Astrocyte (in vitro differentiated cells and primary cell): ENCODE results near the gene TTC9B. TPM values are rescaled to one million over a fixed set of nuclear protein-coding genes. Genes with fewer than 3 reads are reported as not detected.

Source experiments
- DNase-seq: peaks from one replicate; pipeline ENCODE4 v3.0.0-alpha.2; 2010; ENCODE audit warnings: low read depth
- FAIRE-seq: peaks from 2 replicates; lab custom pipeline; 2011; peaks lifted over from hg19 to GRCh38; lab: Jason Lieb, UNC
- H2AFZ ChIP-seq: 2 replicates; pipeline ENCODE4 v1.6.0; 2012; ENCODE audit warnings: low read depth, low read length, inconsistent platforms
- H3K27ac ChIP-seq: 2 replicates; pipeline ENCODE4 v1.5.1; 2011; ENCODE audit warnings: low read depth, low read length, inconsistent platforms
- H3K27me3 ChIP-seq: 2 replicates; pipeline ENCODE4 v1.6.0; 2011; ENCODE audit warnings: low read length, inconsistent platforms; ENCODE audit not compliant: insufficient read depth
- H3K36me3 ChIP-seq: 2 replicates; pipeline ENCODE4 v1.5.1; 2011; ENCODE audit warnings: low read length, inconsistent platforms; ENCODE audit not compliant: insufficient read depth
- H3K4me1 ChIP-seq: 2 replicates; pipeline ENCODE4 v1.5.1; 2011; ENCODE audit warnings: low read length, inconsistent platforms; ENCODE audit not compliant: insufficient read depth
- H3K4me2 ChIP-seq: 2 replicates; pipeline ENCODE4 v1.6.0; 2012; ENCODE audit warnings: low read length, inconsistent platforms
- H3K4me3 ChIP-seq: 2 replicates; pipeline ENCODE4 v1.5.1; 2011; ENCODE audit warnings: low read depth, mild to moderate bottlenecking, low read length, inconsistent platforms; ENCODE audit not compliant: insufficient read depth
- H3K79me2 ChIP-seq: 2 replicates; pipeline ENCODE4 v1.6.0; 2012; ENCODE audit warnings: mild to moderate bottlenecking, low read length, inconsistent platforms; ENCODE audit not compliant: insufficient read depth
- H3K9ac ChIP-seq: 2 replicates; pipeline ENCODE4 v1.6.0; 2012; ENCODE audit warnings: mild to moderate bottlenecking, low read length, inconsistent platforms
- H3K9me3 ChIP-seq: 2 replicates; pipeline ENCODE4 v1.5.1; 2012; ENCODE audit warnings: low read depth, mild to moderate bottlenecking, low read length, inconsistent platforms; ENCODE audit not compliant: insufficient read depth
- H4K20me1 ChIP-seq: 2 replicates; pipeline ENCODE4 v1.6.0; 2012; ENCODE audit warnings: low read length, inconsistent platforms; ENCODE audit not compliant: insufficient read depth
- H3K27ac Mint-ChIP-seq: one replicate; pipeline ENCODE4 v1.8.0; 2021; ENCODE audit warnings: mild to moderate bottlenecking, mixed read lengths; ENCODE audit not compliant: unreplicated experiment
- H3K27me3 Mint-ChIP-seq: one replicate; pipeline ENCODE4 v1.8.0; 2021; ENCODE audit warnings: low read depth, mixed read lengths; ENCODE audit not compliant: unreplicated experiment
- H3K36me3 Mint-ChIP-seq: one replicate; pipeline ENCODE4 v1.8.0; 2021; ENCODE audit warnings: low read depth, mixed read lengths; ENCODE audit not compliant: unreplicated experiment
- H3K4me1 Mint-ChIP-seq: one replicate; pipeline ENCODE4 v1.8.0; 2021; ENCODE audit warnings: low read depth, mixed read lengths; ENCODE audit not compliant: unreplicated experiment
- H3K4me3 Mint-ChIP-seq: one replicate; pipeline ENCODE4 v1.8.0; 2021; ENCODE audit warnings: mild to moderate bottlenecking, moderate library complexity, mixed read lengths; ENCODE audit not compliant: unreplicated experiment
- H3K9me3 Mint-ChIP-seq: one replicate; pipeline ENCODE4 v1.8.0; 2021; ENCODE audit warnings: mild to moderate bottlenecking, mixed read lengths; ENCODE audit not compliant: unreplicated experiment
- CTCF ChIP-seq: IDR thresholded peaks from 2 replicates; pipeline ENCODE4 v1.5.1; 2011; ENCODE audit warnings: low read depth, mild to moderate bottlenecking, inconsistent platforms, low read length, moderate library complexity; ENCODE audit not compliant: insufficient read depth
- EZH2 ChIP-seq: IDR thresholded peaks from 2 replicates; pipeline ENCODE4 v1.6.1; 2012; ENCODE audit warnings: mild to moderate bottlenecking, low read length, inconsistent platforms; ENCODE audit not compliant: insufficient read depth
- total RNA-seq: library from RNA; stranded (reverse); gene quantifications from 2 replicates; pipeline ENCODE4 v1.2.1, GENCODE V29; 2021

The TTC9B gene
- total RNA-seq, 1 donor from 2014 or later = not detected

- no peaks in the 10 kb centered on the region for H3K4me1 Mint-ChIP-seq
- Histone ChIP-seq H3K27me3 (no peaks in the 10 kb centered on the region), H3K9ac (no peak overlapping the region), H3K9me3 (no peaks in the 10 kb centered on the region), H3K4me3 (no peak overlapping the region), H3K27ac (no peak overlapping the region), H2AFZ (no peak overlapping the region), H3K4me1 (peaks cover 9% of the 10 kb centered on the region), H3K4me2 (no peak overlapping the region), H3K36me3 (peaks cover 13% of the 10 kb centered on the region), H4K20me1 (peaks cover 53% of the 10 kb centered on the region), H3K79me2 (peaks cover 5% of the 10 kb centered on the region)
- FAIRE-seq (no peak), DNase-seq (no peak)
- no peaks in the 10 kb centered on the region for H3K9me3 Mint-ChIP-seq
- TF ChIP-seq CTCF (no peak), EZH2 (no peak)
- H3K27me3 Mint-ChIP-seq = no peaks in the 10 kb centered on the region
- no peak overlapping the region for H3K27ac Mint-ChIP-seq
- H3K36me3 Mint-ChIP-seq = peaks cover 9% of the 10 kb centered on the region
- H3K4me3 Mint-ChIP-seq = no peak overlapping the region
Observed at GRCh38 chr19:40240332-40240731, 22.1 kb upstream of the TTC9B start.

GRCh38 chr19:40239415-40240226, 21.4 kb upstream of the TTC9B start:
- H3K4me3 Mint-ChIP-seq = no peak overlapping the region
- H3K36me3 ChIP-seq = peaks cover 13% of the 10 kb centered on the region
- H3K79me2 ChIP-seq = peaks cover 2% of the 10 kb centered on the region
- H3K27ac Mint-ChIP-seq = no peak overlapping the region
- H4K20me1 ChIP-seq = peaks cover 46% of the 10 kb centered on the region
- no peak overlapping the region for H2AFZ ChIP-seq
- peaks cover 9% of the 10 kb centered on the region for H3K4me1 ChIP-seq
- FAIRE-seq = no peak
- H3K27me3 ChIP-seq = no peaks in the 10 kb centered on the region
- no peak for TF ChIP-seq CTCF
- no peak for TF ChIP-seq EZH2
- H3K4me2 ChIP-seq = no peak overlapping the region
- no peaks in the 10 kb centered on the region for H3K9me3 ChIP-seq
- no peaks in the 10 kb centered on the region for H3K4me1 Mint-ChIP-seq
- H3K9me3 Mint-ChIP-seq = no peaks in the 10 kb centered on the region
- H3K4me3 ChIP-seq = no peak overlapping the region
- no peak overlapping the region for H3K27ac ChIP-seq
- no peak overlapping the region for H3K9ac ChIP-seq
- no peaks in the 10 kb centered on the region for H3K27me3 Mint-ChIP-seq
- DNase-seq = no peak
- peaks cover 9% of the 10 kb centered on the region for H3K36me3 Mint-ChIP-seq

DNA sequence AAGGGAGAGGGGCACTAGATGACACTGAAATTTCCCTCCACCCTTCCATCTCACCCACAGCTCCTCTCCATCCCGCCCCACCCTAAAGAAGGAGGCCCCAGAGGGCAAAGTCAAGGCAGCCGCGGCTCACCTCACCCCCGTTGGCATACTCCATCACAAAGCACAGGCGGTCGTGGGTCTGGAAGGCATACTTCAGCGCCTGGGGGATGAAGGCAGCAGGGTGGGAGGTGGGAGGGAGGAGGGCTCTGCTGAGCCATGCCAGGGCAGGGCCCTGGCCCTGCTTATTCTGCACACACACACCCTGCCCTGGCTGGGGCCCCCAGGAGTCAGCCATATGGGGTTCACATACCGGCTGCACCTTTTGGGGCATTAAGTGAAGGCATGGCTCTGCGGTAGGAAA, 20.6 kb upstream of the TTC9B start:
- no peak overlapping the region for H3K27ac ChIP-seq
- H4K20me1 ChIP-seq = peaks cover 40% of the 10 kb centered on the region
- Mint-ChIP-seq H3K36me3 (peaks cover 7% of the 10 kb centered on the region), H3K9me3 (no peaks in the 10 kb centered on the region), H3K27me3 (no peaks in the 10 kb centered on the region), H3K27ac (no peak overlapping the region), H3K4me3 (no peak overlapping the region), H3K4me1 (no peaks in the 10 kb centered on the region)
- DNase-seq (no peak), FAIRE-seq (no peak)
- no peak overlapping the region for H3K9ac ChIP-seq
- H3K79me2 ChIP-seq = no peaks in the 10 kb centered on the region
- no peaks in the 10 kb centered on the region for H3K27me3 ChIP-seq
- H3K9me3 ChIP-seq = no peaks in the 10 kb centered on the region
- peaks cover 13% of the 10 kb centered on the region for H3K36me3 ChIP-seq
- no peak overlapping the region for H3K4me2 ChIP-seq
- peaks cover 9% of the 10 kb centered on the region for H3K4me1 ChIP-seq
- TF ChIP-seq CTCF (no peak), EZH2 (no peak)
- no peak overlapping the region for H2AFZ ChIP-seq
- H3K4me3 ChIP-seq = no peak overlapping the region
